Activated naive CD4-positive, alpha-beta T cell treated with anti-CD3 and anti-CD28 coated beads, Interleukin-2, amount 50 U/mL, for 16 hours (primary cell): ENCODE data around the gene AMBN.
A peak's percentile ranks its signal among the peaks of the same experiment; 100 is the strongest.

ENCODE experiments used
- DNase-seq: peaks from one replicate; pipeline ENCODE4 v3.0.0-alpha.2; 2020

The AMBN gene

GRCh38 chr4:70591955-70592582 lies at the start of gene AMBN:
AMBN (plus strand) TSS chr4:70592256; CDS start chr4:70592359, 103 bp downstream.
- DNase-seq, result no peak

GRCh38 chr4:70544279-70544868 lies 47.7 kb upstream of the AMBN start:
- no peak for DNase-seq

GRCh38 chr4:70556856-70557255 lies 35.2 kb upstream of the AMBN start:
- no peak for DNase-seq

- DNase-seq, result peak; percentile 23
Observed at GRCh38 chr4:70559211-70559830, 32.7 kb upstream of the AMBN start.

GRCh38 chr4:70559924-70560323 lies 32.1 kb upstream of the AMBN start:
- no peak for DNase-seq

GRCh38 chr4:70564033-70564432 lies 28.0 kb upstream of the AMBN start:
- no peak for DNase-seq

GRCh38 chr4:70570796-70571195 lies 21.3 kb upstream of the AMBN start:
- no peak for DNase-seq

- no peak for DNase-seq
Observed at GRCh38 chr4:70571772-70572171, 20.3 kb upstream of the AMBN start.

GRCh38 chr4:70575964-70576363 lies 16.1 kb upstream of the AMBN start:
- no peak for DNase-seq

- no peak for DNase-seq
Observed at GRCh38 chr4:70577220-70577927, 14.7 kb upstream of the AMBN start.

- DNase-seq, result no peak
Observed at GRCh38 chr4:70581980-70582379, 10.1 kb upstream of the AMBN start.

GRCh38 chr4:70583952-70584834 lies 7.9 kb upstream of the AMBN start:
- DNase-seq, result no peak

- no peak for DNase-seq
Observed at GRCh38 chr4:70586841-70587240, 5.2 kb upstream of the AMBN start.

- DNase-seq, result no peak
Observed at GRCh38 chr4:70589785-70590184, 2.3 kb upstream of the AMBN start.

- DNase-seq, result no peak
Observed at GRCh38 chr4:70594196-70594595, 2.1 kb downstream of the AMBN start.

GRCh38 chr4:70600305-70600704 lies 8.2 kb downstream of the AMBN start:
- DNase-seq, result no peak

GRCh38 chr4:70600977-70601376 lies 8.9 kb downstream of the AMBN start:
- no peak for DNase-seq

GRCh38 chr4:70601422-70602039 lies 9.5 kb downstream of the AMBN start:
- peak; percentile 62 for DNase-seq

- no peak for DNase-seq
Observed at GRCh38 chr4:70603856-70604255, 11.8 kb downstream of the AMBN start.

GRCh38 chr4:70606459-70606858 lies 14.4 kb downstream of the AMBN start:
- no peak for DNase-seq

- no peak for DNase-seq
Observed at GRCh38 chr4:70607334-70607853, 15.3 kb downstream of the AMBN start.

- no peak for DNase-seq
Observed at GRCh38 chr4:70608324-70608723, 16.3 kb downstream of the AMBN start.
